Fibroblast of gingiva (primary cell): ENCODE results near the gene CYP2W1.
A peak's percentile ranks its signal among the peaks of the same experiment; 100 is the strongest.

Experiments used
- DNase-seq: peaks from one replicate; pipeline ENCODE4 v3.0.0-alpha.2; 2011; ENCODE audit warnings: low read depth

CYP2W1 gene

GRCh38 chr7:982511-983003, 424 bp upstream of the CYP2W1 start:
- no peak for DNase-seq

GRCh38 chr7:983616-984071, 663 bp downstream of the CYP2W1 start:
- no peak for DNase-seq

- DNase-seq = no peak
Measured at GRCh38 chr7:984361-985126, 1.6 kb downstream of the CYP2W1 start.

- no peak for DNase-seq
Measured at GRCh38 chr7:985127-985416, 2.1 kb downstream of the CYP2W1 start.

- DNase-seq = no peak
Measured at GRCh38 chr7:985915-986741, 3.1 kb downstream of the CYP2W1 start.

GRCh38 chr7:986766-987751, 4.1 kb downstream of the CYP2W1 start:
- DNase-seq = no peak

- DNase-seq = no peak
Measured at GRCh38 chr7:987909-988308, 4.9 kb downstream of the CYP2W1 start.

GRCh38 chr7:988426-988911, 5.5 kb downstream of the CYP2W1 start:
- no peak for DNase-seq

GRCh38 chr7:988963-989529, 6.1 kb downstream of the CYP2W1 start:
- DNase-seq = no peak

- no peak for DNase-seq
Measured at GRCh38 chr7:990352-990932, 7.5 kb downstream of the CYP2W1 start.

- no peak for DNase-seq
Measured at GRCh38 chr7:990933-991728, 8.2 kb downstream of the CYP2W1 start.

GRCh38 chr7:991729-992656, 9.0 kb downstream of the CYP2W1 start:
- no peak for DNase-seq

- peak; percentile 93 for DNase-seq
Measured at GRCh38 chr7:992709-993607, 10.0 kb downstream of the CYP2W1 start.

GRCh38 chr7:994592-995308, 11.8 kb downstream of the CYP2W1 start:
- DNase-seq = no peak

GRCh38 chr7:995571-995970, 12.6 kb downstream of the CYP2W1 start:
- no peak for DNase-seq

- DNase-seq = no peak
Measured at GRCh38 chr7:996079-996872, 13.3 kb downstream of the CYP2W1 start.
